Mucosa of stomach (tissue), 1 donor: ENCODE results near the gene ITM2B.

Experiments
- H3K27me3 ChIP-seq: one replicate; pipeline ENCODE4 v1.7.0; 2013; ENCODE audit warnings: mild to moderate bottlenecking, low read length; ENCODE audit not compliant: control insufficient read depth, insufficient read depth
- H3K36me3 ChIP-seq: one replicate; pipeline ENCODE4 v1.7.0; 2013; ENCODE audit warnings: low read length; ENCODE audit not compliant: control insufficient read depth, insufficient read depth
- H3K4me1 ChIP-seq: one replicate; pipeline ENCODE4 v1.7.0; 2013; ENCODE audit warnings: mild to moderate bottlenecking, low read length; ENCODE audit not compliant: control insufficient read depth, insufficient read depth
- H3K4me3 ChIP-seq: one replicate; pipeline ENCODE4 v1.7.0; 2013; ENCODE audit warnings: low read length
- H3K9ac ChIP-seq: one replicate; pipeline ENCODE4 v1.7.0; 2013; ENCODE audit warnings: mild to moderate bottlenecking, low read length, moderate library complexity
- H3K9me3 ChIP-seq: one replicate; pipeline ENCODE4 v1.7.0; 2013; ENCODE audit warnings: mild to moderate bottlenecking, low read length, moderate library complexity; ENCODE audit not compliant: control insufficient read depth
- donor health status: Pancreatic carcinoma.

Gene ITM2B

DNA sequence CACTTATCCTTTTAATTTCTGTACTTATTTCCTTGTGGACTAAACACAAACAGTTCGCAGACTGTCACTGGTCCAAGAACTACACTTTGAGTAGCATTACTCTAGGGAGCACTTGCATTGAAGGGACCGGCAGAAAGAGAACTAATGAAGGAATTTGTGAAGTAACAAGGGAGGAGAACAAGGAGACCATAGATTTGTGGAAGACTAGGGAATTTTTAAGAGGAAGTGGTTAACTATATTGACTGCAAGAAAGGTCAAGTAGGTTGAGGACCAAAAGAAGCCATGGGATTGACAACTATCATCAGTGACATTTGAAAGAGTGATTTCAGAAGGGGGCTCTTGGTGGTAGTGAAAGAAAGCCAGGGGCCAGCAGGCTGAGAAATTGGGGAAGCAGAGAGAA is 66.6 kb downstream of the ITM2B start:
- no peaks in the 10 kb centered on the region for H3K9me3 ChIP-seq

DNA sequence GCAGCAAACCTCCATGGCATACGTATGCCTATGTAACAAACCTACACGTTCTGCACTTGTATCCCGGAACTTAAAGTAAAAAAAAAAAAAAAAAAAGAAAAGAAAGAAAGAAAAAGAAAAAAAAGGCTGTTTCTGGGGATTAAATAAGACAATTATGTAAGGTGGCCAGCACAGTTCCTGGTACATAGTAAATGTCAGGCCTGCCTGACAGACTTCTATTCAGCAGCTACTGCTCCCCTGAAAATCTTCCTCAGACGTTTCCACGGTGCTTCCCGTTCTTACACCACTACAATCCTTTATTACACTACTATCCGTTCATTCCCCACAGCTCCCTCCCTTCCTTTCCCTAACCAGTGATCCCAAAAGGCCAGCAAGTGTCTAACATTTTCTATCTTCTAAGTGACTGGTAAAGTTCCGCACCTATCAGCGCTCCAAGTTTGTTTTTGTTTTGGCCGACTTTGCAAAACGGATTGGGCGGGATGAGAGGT is 69.9 kb downstream of the ITM2B start:
- no peaks in the 10 kb centered on the region for H3K9me3 ChIP-seq
- peak overlapping the region; percentile 82 for H3K9ac ChIP-seq
- H3K36me3 ChIP-seq: no peaks in the 10 kb centered on the region
- H3K27me3 ChIP-seq: no peaks in the 10 kb centered on the region
- H3K4me1 ChIP-seq: no peaks in the 10 kb centered on the region
- H3K4me3 ChIP-seq: peak overlapping the region; percentile 72

More for the DNA sequence above, 66.6 kb downstream of the ITM2B start:
- H3K27me3 ChIP-seq: no peaks in the 10 kb centered on the region
- H3K9ac ChIP-seq: no peak overlapping the region
- H3K4me3 ChIP-seq: no peak overlapping the region
- H3K4me1 ChIP-seq: no peaks in the 10 kb centered on the region
- no peaks in the 10 kb centered on the region for H3K36me3 ChIP-seq

- no peaks in the 10 kb centered on the region for H3K9me3 ChIP-seq
- H3K4me3 ChIP-seq: peak within 1 kb of the TSS; percentile 72
- peak within 1 kb of the TSS; percentile 82 for H3K9ac ChIP-seq
- no peaks in the 10 kb centered on the region for H3K4me1 ChIP-seq
- no peaks in the 10 kb centered on the region for H3K27me3 ChIP-seq
- H3K36me3 ChIP-seq: no peaks in the 10 kb centered on the region
These were observed 70.5 kb downstream of the ITM2B start, which contains the start of gene RB1 for GRCh38 chr13:48303359-48304142. RB1 (plus strand) TSS chr13:48303751; CDS start chr13:48303913, 162 bp downstream.

DNA sequence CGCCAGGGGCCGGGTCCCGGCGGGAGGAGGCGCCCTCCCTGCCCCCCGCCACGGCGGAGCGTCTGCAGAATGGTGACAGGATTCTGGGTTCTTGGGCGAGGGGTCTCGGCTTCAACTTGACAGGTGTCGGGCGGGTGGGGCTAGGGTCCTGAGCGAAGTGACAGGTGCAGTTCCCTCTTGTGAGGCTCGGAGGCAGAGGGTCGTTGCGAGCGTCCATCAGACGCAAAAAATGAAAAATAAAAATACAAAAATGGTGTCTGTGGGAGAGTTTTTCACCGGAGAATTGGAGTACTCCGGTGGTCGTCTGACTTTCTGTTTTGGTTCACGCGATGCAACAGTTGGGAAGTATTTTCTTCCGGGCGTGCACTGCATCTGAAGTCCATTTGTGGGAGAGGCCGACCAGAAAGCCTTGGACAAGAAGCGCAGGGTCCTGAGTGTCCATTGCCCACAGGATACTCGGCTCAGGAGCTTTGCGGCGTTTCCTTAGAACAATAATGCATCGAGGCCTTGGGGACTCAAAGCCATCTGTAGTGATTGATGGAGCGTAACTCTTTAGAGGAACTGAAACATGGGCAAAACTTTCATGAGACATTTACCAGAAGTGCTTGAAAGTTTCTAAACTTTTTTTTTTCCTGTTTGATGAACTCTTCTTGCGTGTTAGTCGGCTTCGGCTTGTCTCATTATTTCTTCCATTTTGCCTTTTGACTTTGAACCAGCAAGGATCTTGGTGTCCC is 71.3 kb downstream of the ITM2B start:
- Histone ChIP-seq H3K4me1 (no peaks in the 10 kb centered on the region), H3K9me3 (no peaks in the 10 kb centered on the region), H3K27me3 (no peaks in the 10 kb centered on the region), H3K9ac (peak overlapping the region; percentile 82), H3K36me3 (no peaks in the 10 kb centered on the region), H3K4me3 (peak overlapping the region; percentile 51)

DNA sequence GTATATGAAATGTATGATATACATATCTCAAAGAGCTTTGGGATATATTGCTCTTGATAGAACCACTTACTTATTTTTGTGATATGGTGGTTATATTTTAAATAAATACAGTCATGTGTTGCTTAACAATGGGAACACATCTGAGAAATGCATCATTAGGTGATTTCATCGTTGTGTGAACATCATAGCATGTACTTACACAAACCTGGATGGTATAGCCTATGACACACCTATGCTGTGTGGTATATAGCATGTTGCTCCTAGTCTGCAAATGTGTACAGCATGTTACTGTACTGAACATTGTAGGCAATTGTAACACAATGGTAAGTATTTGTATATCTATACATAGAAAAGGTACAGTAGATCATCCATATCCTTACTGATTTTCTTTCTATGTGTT is 78.2 kb downstream of the ITM2B start:
- Histone ChIP-seq H3K9me3 (no peaks in the 10 kb centered on the region), H3K9ac (no peak overlapping the region), H3K27me3 (no peaks in the 10 kb centered on the region), H3K4me1 (no peaks in the 10 kb centered on the region), H3K36me3 (no peaks in the 10 kb centered on the region), H3K4me3 (no peak overlapping the region)

GRCh38 chr13:48315969-48316650 is 83.1 kb downstream of the ITM2B start:
- Histone ChIP-seq H3K36me3 (no peaks in the 10 kb centered on the region), H3K4me1 (no peaks in the 10 kb centered on the region), H3K4me3 (no peak overlapping the region), H3K9ac (no peak overlapping the region), H3K27me3 (no peaks in the 10 kb centered on the region), H3K9me3 (no peaks in the 10 kb centered on the region)

DNA sequence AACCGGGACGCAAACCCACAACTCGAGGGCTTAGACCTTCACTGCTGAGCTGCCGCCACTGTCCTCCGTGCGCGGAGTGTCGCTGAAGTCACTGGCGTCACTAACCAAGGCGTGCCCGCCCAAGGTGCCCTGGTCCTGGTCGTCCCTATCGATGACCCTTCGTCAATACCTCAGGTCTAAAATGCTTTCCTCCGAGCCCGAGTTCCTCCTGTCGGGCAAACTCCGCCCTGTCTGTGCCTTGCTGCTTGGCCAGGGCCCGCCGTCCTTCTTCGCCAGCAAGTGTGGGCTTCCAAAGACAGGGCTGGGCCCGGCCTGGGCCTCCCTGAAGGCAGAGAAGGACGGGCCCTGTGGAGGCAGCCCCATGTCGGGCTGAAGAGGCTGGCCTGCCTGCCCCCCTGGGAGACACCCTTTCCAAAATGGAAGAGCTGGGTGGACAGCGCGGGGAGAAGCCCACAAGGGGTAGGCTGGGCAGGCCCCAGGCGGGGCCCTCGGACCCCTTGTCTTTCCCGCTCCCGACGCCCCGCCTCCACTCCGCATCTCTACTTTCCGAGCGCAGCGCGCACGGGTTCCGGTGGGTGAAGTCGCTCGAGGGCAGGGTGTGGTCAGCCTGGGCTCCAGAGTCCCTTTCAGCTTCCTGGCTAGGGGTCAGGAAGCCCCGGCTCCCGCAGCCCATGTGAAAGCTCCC is 84.0 kb downstream of the ITM2B start:
- Histone ChIP-seq H3K4me3 (no peak overlapping the region), H3K27me3 (no peaks in the 10 kb centered on the region), H3K36me3 (no peaks in the 10 kb centered on the region), H3K4me1 (no peaks in the 10 kb centered on the region), H3K9me3 (no peaks in the 10 kb centered on the region), H3K9ac (no peak overlapping the region)

DNA sequence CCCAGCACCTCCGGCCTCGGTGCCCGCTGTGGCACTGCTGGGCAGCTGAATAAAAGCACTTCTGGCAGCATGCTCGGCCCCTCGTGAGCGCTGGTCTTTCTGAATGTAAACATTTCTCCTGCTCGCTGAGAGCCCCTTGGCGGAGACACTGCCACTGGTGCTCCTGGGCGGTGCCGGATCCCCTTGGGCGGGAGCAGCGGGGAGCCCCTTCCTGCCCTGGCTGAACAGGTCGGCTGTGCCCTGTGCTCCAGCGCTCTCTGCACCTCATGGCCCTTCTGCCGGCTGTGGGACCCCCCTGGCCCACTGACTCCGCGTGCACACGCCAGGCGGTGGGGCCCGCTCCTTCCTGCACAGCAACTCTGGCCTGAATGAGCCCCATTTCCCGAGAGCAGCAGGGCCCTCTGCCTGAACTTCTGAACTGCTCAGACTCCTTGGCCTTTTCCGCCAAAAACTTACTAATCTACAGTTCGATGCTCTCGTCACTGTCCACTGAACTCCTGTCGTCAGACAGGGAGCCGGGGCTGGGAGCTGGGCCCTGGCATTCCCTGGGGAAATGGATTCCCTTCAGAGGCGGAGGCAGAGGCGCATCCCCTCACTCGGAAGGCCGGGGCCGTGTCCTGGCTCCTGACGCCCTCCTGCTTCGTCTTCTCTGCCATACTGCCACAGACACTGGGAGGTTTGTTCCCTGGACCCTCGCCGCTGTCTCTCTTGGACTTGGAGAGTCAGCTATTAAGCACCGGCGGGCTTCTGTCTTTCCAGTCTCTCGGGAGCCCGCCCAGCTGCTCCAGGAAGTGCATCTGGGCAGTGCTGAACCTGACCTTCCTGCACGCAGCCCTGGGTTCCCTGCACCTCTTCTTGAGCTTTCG is 84.7 kb downstream of the ITM2B start:
- Histone ChIP-seq H3K27me3 (no peaks in the 10 kb centered on the region), H3K9me3 (no peaks in the 10 kb centered on the region), H3K9ac (no peak overlapping the region), H3K4me3 (no peak overlapping the region), H3K36me3 (no peaks in the 10 kb centered on the region), H3K4me1 (no peaks in the 10 kb centered on the region)

DNA sequence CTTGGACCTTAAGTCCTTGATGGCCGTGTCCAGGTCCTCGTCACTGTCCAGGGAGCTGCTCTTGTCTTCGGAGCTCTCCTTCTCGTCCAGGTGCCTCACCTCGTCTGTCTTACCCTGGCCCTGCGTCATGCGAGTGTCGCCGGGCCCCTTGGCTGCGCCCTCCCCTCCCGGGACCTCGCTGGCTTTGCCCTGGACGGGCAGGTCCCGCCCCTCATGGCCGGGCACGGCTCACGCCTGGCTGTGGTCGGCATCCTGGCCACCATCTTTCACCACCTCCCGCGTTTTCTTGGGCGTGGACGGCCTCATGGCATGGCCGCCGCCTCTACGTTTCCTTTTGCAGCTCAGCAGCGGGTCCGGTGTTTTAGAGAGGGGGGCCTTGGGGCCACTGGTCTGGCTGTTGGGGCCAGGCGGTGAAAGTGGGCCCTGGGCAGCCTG is 85.4 kb downstream of the ITM2B start:
- no peaks in the 10 kb centered on the region for H3K4me1 ChIP-seq
- H3K27me3 ChIP-seq: no peaks in the 10 kb centered on the region
- no peak overlapping the region for H3K9ac ChIP-seq

DNA sequence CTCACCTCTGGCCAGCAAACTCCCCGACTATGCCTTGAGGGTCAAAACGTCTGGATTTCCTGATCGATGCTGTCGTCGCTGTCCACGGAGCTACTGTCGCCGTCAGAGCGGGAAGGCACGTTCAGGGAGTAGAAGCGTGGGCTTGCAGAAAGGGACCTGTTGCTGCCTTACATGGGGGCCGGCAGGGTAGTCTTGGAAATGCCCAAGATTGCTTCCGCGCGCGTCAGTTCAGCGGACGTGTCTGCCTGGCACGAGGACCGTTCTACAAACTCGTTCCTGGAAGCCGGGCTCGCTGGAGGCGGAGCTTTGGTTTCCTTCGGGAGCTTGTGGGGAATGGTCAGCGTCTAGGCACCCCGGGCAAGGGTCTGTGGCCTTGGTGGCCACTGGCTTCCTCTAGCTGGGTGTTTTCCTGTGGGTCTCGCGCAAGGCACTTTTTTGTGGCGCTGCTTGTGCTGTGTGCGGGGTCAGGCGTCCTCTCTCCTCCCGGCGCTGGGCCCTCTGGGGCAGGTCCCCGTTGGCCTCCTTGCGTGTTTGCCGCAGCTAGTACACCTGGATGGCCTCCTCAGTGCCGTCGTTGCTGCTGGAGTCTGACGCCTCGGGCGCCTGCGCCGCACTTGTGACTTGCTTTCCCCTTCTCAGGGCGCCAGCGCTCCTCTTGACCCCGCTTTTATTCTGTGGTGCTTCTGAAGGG is 86.0 kb downstream of the ITM2B start:
- H3K36me3 ChIP-seq: no peaks in the 10 kb centered on the region
- no peaks in the 10 kb centered on the region for H3K27me3 ChIP-seq
- no peak overlapping the region for H3K9ac ChIP-seq
- no peaks in the 10 kb centered on the region for H3K4me1 ChIP-seq
- no peaks in the 10 kb centered on the region for H3K9me3 ChIP-seq
- H3K4me3 ChIP-seq: no peak overlapping the region

More for the DNA sequence above, 85.4 kb downstream of the ITM2B start:
- Histone ChIP-seq H3K36me3 (no peaks in the 10 kb centered on the region), H3K4me3 (no peak overlapping the region), H3K9me3 (no peaks in the 10 kb centered on the region)
